Lower leg skin (tissue), 4 donors: ENCODE data around the gene SLC6A12. TPM values are rescaled to one million over a fixed set of nuclear protein-coding genes. Genes with fewer than 3 reads are reported as not detected.
A peak's percentile ranks its signal among the peaks of the same experiment; 100 is the strongest.
"Not testable (repeated sequence)": the region's sequence is repeated elsewhere in the genome, so short reads cannot be mapped to it uniquely, and the experiment has no call there.

Experiments used
- DNase-seq, 2 donors: peaks; one replicate each; pipeline ENCODE4 v3.0.0-alpha.2; 2019; ENCODE audit warnings: low spot score in 2 of 2
- H3K4me3 ChIP-seq: fragments of 200-600 bp; sonication (generic); 2 replicates; pipeline ENCODE4 v1.5.1; 2017; ENCODE audit warnings: mild to moderate bottlenecking, low read depth; ENCODE audit not compliant: poor library complexity, severe bottlenecking
- POLR2A ChIP-seq, 2 donors: fragments of 450-650 bp; IDR thresholded peaks; one replicate each; pipeline ENCODE4 v1.6.1; 2016 to 2017; ENCODE audit warnings: antibody characterized with exemption in 2 of 2, mild to moderate bottlenecking in 1 of 2, moderate library complexity in 1 of 2
- WGBS, 2 donors: methylation state at CpG; one replicate each; pipeline ENCODE4 v1.1.5; 2018; 5-methylcytosine and 5-hydroxymethylcytosine counted together
- intact Hi-C: fragments of 100-400 bp; cut with DNase I; formaldehyde crosslinking; loops from one replicate; pipeline ENCODE4 v1.15.0; 2023; ENCODE audit warnings: low total_unique reads
- total RNA-seq, 4 donors: library from RNA; depleted of rRNA; stranded (reverse); fragments of >200 nt; gene quantifications; one replicate each; pipeline ENCODE4 v1.1.0, GENCODE V29; 2016
- TF ChIP-seq, protein P1 (sequence below), 3 donors: fragments of 450-650 bp; IDR thresholded peaks; one replicate each; pipeline ENCODE4 v1.5.1; 2016; ENCODE audit warnings: antibody characterized with exemption in 3 of 3, mild to moderate bottlenecking in 3 of 3, moderate library complexity in 2 of 3

Gene SLC6A12
- total RNA-seq, 4 donors from 2014 or later = 0.30 to 0.74 (median 0.71) TPM; not detected in 1

DNA sequence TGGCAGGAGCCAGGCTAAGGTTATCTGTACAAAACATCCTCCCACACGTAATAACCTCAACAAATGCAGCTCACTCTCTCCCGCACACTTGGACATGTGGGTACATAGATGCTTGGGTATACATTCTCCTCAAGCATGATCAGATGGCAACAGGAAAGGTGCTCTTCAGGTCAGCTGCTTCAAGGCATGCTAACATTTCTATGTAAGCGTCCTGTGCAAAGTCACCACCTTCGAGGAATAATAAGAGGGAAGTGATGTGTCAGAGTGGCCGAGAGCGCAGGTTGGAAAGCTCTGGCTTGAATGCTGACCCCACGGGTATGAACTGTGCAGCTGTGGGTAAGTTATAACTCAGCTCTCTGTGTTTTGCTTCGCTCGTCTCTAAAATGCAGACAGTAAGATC lies 24.2 kb upstream of the SLC6A12 start:
- TF ChIP-seq POLR2A (IDR thresholded peaks at IDR 0.05) = no peak
- TF ChIP-seq, protein P1, sequence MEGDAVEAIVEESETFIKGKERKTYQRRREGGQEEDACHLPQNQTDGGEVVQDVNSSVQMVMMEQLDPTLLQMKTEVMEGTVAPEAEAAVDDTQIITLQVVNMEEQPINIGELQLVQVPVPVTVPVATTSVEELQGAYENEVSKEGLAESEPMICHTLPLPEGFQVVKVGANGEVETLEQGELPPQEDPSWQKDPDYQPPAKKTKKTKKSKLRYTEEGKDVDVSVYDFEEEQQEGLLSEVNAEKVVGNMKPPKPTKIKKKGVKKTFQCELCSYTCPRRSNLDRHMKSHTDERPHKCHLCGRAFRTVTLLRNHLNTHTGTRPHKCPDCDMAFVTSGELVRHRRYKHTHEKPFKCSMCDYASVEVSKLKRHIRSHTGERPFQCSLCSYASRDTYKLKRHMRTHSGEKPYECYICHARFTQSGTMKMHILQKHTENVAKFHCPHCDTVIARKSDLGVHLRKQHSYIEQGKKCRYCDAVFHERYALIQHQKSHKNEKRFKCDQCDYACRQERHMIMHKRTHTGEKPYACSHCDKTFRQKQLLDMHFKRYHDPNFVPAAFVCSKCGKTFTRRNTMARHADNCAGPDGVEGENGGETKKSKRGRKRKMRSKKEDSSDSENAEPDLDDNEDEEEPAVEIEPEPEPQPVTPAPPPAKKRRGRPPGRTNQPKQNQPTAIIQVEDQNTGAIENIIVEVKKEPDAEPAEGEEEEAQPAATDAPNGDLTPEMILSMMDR (IDR thresholded peaks at IDR 0.05) = no peak
- no peak overlapping the region for H3K4me3 ChIP-seq
- 89 to 91% methylated on average over 9 of the region's 9 CpGs for WGBS, 2 donors
- peak in 1 of 2 donors; percentile 13 for DNase-seq
- intact Hi-C loops = no loop called here

DNA sequence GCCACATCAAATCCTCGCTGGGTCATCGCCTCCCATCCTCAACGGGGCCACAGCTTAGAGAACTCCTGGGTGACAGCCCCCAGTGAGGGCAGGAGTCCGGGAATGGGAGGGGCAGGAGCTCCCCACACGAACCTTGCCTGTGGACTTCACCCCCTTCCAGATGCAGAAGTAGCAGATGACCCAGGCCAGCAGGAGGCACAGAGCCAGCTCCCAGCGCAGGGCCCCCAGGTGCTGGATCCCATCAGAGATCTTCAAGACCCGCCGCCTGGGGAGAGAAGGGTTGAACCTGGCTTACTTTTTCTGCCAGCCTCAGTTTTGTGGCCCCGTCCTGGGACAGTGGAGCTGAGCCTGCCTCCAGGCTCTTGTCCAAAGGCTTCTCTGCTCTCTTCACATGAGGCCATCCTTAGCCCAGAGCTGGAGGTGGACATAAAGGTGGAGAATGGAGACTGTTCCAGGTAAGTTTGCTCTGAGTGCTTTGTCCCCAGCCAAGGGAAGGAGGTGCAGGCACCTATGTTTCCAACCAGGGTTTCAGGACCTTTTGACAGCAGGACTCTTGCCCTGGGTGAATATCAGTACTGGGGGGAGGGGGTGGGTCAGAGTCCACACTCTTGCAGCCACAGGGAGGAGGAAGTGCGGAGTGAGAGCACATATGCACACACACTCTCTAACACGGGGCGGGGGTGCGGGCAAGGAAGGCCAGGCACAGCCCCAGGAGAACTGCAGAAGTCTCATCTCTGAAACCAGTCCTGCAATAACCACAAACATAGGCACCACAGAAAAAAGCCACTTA lies 23.3 kb upstream of the SLC6A12 start:
- 86 to 87% methylated on average over 11 to 12 of the region's 13 CpGs for WGBS, 2 donors
- intact Hi-C loops = no loop called here
- DNase-seq = peak in 1 of 2 donors; percentile 75
- TF ChIP-seq, protein P1 (IDR thresholded peaks at IDR 0.05) = no peak
- H3K4me3 ChIP-seq = no peak overlapping the region

DNA sequence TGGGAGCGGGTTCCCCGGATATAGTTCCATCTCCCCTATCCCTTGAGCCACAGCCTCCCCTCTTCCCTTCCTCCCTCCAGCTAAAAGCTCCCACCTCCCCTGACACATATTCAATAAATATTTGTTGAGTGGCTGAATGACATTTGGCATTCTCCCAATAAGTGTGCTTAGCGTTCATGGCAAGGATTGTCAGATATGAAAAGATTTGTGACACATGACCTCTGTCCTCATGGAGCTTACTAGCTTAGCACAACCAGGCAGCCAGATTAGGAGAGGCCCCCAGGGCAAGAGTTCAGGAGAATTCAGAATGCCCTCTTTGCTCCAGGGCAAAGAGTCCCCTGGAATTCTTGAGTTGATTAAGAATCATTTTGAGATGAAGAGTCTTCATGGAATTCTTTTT lies 22.5 kb upstream of the SLC6A12 start:
- 87 to 90% methylated on average over 3 of the region's 3 CpGs for WGBS, 2 donors
- DNase-seq = peak in 1 of 2 donors; percentile 25
- TF ChIP-seq, protein P1 (IDR thresholded peaks at IDR 0.05) = no peak
- no peak for TF ChIP-seq POLR2A (IDR thresholded peaks at IDR 0.05)
- intact Hi-C loops = no loop called here
- H3K4me3 ChIP-seq = no peak overlapping the region

DNA sequence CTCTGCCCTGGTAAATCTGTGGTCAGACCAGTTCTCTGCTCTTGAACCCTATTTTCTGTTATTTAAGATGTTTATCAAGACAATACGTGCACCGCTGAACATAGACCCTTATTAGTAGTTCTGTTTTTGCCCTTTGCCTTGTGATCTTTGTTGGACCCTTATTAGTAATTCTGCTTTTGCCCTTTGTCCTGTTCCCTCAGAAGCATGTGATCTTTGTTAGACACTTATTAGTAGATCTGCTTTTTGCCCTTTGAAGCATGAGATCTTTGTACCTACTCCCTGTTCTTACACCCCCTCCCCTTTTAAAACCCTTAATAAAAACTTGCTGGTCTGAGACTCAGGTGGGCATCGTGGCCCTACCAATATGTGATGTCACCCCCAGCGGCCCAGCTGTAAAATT lies 22.0 kb upstream of the SLC6A12 start:
- H3K4me3 ChIP-seq, intact Hi-C loops, DNase-seq: not testable (repeated sequence)
- 85 to 88% methylated on average over 4 of the region's 4 CpGs for WGBS, 2 donors

DNA sequence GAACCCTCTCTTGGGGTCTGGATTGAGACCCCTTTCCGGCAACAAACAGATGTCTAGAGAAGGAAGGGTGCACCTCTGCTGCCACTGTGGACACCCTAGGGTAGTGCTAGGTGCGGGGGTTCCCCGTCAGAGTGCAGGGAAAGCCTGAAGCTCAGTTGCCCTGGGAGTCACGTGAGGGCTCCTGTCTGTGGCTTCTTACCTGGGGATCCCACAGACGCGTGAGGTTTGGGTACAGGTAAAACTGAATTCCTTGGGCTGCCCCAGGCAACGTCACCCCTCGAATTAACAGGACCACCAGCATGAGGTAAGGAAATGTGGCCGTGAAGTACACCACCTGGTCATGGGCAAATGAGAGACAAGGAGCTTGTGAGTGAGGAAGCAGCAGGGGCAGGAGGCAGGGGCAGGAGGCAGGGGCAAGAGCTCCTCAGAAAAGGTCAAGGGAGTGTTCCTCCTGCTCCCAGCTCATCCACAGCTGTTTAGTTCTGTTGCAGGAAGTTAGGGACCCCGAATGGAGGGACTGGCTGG lies 21.0 kb upstream of the SLC6A12 start:
- H3K4me3 ChIP-seq = no peak overlapping the region
- TF ChIP-seq POLR2A (IDR thresholded peaks at IDR 0.05) = no peak
- TF ChIP-seq, protein P1 (IDR thresholded peaks at IDR 0.05) = no peak
- peak in 1 of 2 donors; percentile 75 for DNase-seq
- intact Hi-C loops = no loop called here
- WGBS, 2 donors = 92 to 94% methylated on average over 10 of the region's 10 CpGs

DNA sequence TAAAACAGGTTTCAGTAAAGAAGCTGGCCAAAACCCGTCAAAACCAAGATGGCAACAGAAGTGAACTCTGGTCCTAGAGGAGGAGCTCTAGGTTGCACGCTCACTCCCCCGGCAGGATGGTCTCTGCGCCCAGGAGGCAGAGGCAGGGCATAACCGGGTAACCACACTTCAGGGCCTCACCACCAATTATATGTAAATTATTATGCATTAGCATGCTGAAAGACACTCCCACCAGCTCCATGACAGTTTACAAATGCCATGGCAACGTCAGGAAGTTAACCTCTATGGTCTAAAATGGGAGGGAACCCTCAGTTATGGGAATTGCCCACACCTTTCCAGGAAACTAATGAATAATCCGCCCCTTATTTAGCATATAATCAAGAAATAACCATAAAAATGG lies 20.1 kb upstream of the SLC6A12 start:
- no peak for TF ChIP-seq POLR2A (IDR thresholded peaks at IDR 0.05)
- TF ChIP-seq, protein P1 (IDR thresholded peaks at IDR 0.05) = no peak
- WGBS, 2 donors = 78 to 82% methylated on average over 7 of the region's 7 CpGs
- H3K4me3 ChIP-seq = no peak overlapping the region
- intact Hi-C loops = no loop called here
- DNase-seq = no peak
